22Rv1 (cell line): ENCODE data around the gene APAF1.

Source experiments
- ZFX ChIP-seq: fragments of 450-650 bp; IDR thresholded peaks from 2 replicates; pipeline ENCODE4 v1.6.1; 2017; ENCODE audit warnings: antibody characterized with exemption, borderline replicate concordance
- TF ChIP-seq, protein P1 (sequence below): fragments of 450-650 bp; IDR thresholded peaks from 2 replicates; pipeline ENCODE4 v1.5.1; 2017; ENCODE audit warnings: mild to moderate bottlenecking

GRCh38 chr12:98645572-98646067 is 530 bp downstream of the APAF1 start:
- TF ChIP-seq, protein P1, sequence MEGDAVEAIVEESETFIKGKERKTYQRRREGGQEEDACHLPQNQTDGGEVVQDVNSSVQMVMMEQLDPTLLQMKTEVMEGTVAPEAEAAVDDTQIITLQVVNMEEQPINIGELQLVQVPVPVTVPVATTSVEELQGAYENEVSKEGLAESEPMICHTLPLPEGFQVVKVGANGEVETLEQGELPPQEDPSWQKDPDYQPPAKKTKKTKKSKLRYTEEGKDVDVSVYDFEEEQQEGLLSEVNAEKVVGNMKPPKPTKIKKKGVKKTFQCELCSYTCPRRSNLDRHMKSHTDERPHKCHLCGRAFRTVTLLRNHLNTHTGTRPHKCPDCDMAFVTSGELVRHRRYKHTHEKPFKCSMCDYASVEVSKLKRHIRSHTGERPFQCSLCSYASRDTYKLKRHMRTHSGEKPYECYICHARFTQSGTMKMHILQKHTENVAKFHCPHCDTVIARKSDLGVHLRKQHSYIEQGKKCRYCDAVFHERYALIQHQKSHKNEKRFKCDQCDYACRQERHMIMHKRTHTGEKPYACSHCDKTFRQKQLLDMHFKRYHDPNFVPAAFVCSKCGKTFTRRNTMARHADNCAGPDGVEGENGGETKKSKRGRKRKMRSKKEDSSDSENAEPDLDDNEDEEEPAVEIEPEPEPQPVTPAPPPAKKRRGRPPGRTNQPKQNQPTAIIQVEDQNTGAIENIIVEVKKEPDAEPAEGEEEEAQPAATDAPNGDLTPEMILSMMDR, result no peak
- no peak for TF ChIP-seq ZFX
